ENCODE data around the gene CASKIN1.
A peak's percentile ranks its signal among the peaks of the same experiment; 100 is the strongest.
"Not testable (repeated sequence)": the region's sequence is repeated elsewhere in the genome, so short reads cannot be mapped to it uniquely, and the experiment has no call there.

Gene CASKIN1

GRCh38 chr16:2129251-2129650, 67.2 kb downstream of the CASKIN1 start:
- DNase-seq: not testable (repeated sequence)

DNA sequence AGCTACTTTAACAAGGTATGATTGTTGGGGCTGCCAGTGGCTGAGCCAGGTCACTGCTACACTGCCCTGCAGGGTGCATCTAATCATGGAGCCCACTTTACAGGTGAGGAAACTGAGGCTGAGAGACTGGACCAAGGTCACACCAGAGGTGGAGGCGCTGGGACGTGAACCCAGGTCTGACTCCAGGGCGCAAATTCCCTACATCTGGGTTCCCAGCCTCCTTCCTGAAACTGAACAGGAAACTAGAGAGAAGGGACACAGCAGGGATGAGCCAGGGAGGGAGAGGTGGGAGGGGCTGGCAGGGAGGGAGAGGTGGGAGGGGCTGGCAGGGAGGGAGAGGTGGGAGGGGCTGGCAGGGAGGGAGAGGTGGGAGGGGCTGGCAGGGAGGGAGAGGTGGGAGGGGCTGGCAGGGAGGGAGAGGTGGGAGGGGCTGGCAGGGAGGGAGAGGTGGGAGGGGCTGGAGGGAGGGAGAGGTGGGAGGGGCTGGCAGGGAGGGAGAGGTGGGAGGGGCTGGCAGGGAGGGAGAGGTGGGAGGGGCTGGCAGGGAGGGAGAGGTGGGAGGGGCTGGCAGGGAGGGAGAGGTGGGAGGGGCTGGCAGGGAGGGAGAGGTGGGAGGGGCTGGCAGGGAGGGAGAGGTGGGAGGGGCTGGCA, 68.7 kb downstream of the CASKIN1 start:
- DNase-seq: peak; percentile 40 to 52
